Activated T-cell treated with anti-CD3 and anti-CD28 coated beads, Interleukin-2, amount 50 U/mL, for 72 hours (primary cell): ENCODE results near the gene THRSP. TPM values are rescaled to one million over a fixed set of nuclear protein-coding genes. Genes with fewer than 3 reads are reported as not detected.
"Not testable (repeated sequence)": the region's sequence is repeated elsewhere in the genome, so short reads cannot be mapped to it uniquely, and the experiment has no call there.

ENCODE experiments used
- ATAC-seq, 2 donors: fragments of 150-1000 bp; cut with Tn5 transposase; replicated peaks in 1 of 2; 2 replicates each; pipeline ENCODE4 v1.10.0; 2021; ENCODE audit warnings: moderate library complexity in 2 of 2, mild to moderate bottlenecking in 1 of 2
- DNase-seq, 2 donors: peaks; one replicate each; pipeline ENCODE4 v3.0.0; 2021 to 2022; ENCODE audit warnings: mixed read lengths in 1 of 2
- H3K27ac Mint-ChIP-seq: one replicate; pipeline ENCODE4 v1.8.0; 2022; ENCODE audit warnings: mild to moderate bottlenecking, moderate library complexity, mixed read lengths
- H3K27me3 Mint-ChIP-seq: one replicate; pipeline ENCODE4 v1.8.0; 2022; ENCODE audit warnings: low read depth, mixed read lengths
- H3K36me3 Mint-ChIP-seq, 2 donors: one replicate each; pipeline ENCODE4 v1.8.0; 2022; ENCODE audit warnings: mixed read lengths in 2 of 2, mild to moderate bottlenecking in 1 of 2; ENCODE audit not compliant: insufficient read depth in 2 of 2
- H3K4me1 Mint-ChIP-seq: one replicate; pipeline ENCODE4 v1.8.0; 2022; ENCODE audit warnings: low read depth, mixed read lengths
- H3K4me3 Mint-ChIP-seq, 2 donors: one replicate each; pipeline ENCODE4 v1.8.0; 2022; ENCODE audit warnings: mild to moderate bottlenecking in 2 of 2, mixed read lengths in 2 of 2, moderate library complexity in 2 of 2
- H3K9me3 Mint-ChIP-seq, 2 donors: one replicate each; pipeline ENCODE4 v1.8.0; 2022; ENCODE audit warnings: mixed read lengths in 2 of 2
- total RNA-seq, 2 donors: library from RNA; stranded (reverse); gene quantifications; one replicate each; pipeline ENCODE4 v1.2.3, GENCODE V29; 2022

Gene THRSP, protein sequence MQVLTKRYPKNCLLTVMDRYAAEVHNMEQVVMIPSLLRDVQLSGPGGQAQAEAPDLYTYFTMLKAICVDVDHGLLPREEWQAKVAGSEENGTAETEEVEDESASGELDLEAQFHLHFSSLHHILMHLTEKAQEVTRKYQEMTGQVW
- not detected for total RNA-seq

DNA sequence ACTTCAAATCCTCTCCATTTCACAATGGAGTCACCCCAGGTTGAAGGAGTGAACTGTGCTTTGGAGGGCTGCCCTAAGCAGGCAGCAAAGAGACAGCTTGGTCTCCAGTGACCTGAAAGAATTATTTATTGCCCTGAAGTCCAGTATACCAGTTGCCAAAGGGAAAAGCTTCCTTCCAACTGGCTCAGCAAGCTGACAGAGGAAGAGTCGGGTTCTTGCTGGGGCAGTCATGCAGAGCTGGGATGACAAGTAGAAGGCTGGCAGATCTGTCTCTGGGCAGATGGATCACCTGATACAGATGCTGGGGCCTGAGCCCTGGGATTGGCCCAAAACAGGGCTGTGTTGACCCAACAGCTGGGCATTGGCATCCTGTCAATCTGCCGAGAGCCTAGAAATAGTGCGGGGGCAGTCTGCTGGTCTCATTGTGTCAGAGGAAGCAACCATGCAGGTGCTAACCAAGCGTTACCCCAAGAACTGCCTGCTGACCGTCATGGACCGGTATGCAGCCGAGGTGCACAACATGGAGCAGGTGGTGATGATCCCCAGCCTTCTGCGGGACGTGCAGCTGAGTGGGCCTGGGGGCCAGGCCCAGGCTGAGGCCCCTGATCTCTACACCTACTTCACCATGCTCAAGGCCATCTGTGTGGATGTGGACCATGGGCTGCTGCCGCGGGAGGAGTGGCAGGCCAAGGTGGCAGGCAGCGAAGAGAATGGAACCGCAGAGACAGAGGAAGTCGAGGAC lies at the start of gene THRSP:
Gene THRSP, plus strand, starts transcription at position 422 of the 742 bp plus-strand sequence. Its CDS starts 21 bp downstream, at position 443.
- Mint-ChIP-seq H3K27me3 (no peaks in the 10 kb centered on the region), H3K4me3 (no peak within 1 kb of the TSS), H3K4me1 (peaks cover 6% of the 10 kb centered on the region), H3K9me3 (no peaks in the 10 kb centered on the region), H3K36me3 (peaks cover 6 to 9% of the 10 kb centered on the region in 2 donors), H3K27ac (no peak within 1 kb of the TSS)
- ATAC-seq: peak in 1 of 2 donors; percentile 4
- no peak for DNase-seq

DNA sequence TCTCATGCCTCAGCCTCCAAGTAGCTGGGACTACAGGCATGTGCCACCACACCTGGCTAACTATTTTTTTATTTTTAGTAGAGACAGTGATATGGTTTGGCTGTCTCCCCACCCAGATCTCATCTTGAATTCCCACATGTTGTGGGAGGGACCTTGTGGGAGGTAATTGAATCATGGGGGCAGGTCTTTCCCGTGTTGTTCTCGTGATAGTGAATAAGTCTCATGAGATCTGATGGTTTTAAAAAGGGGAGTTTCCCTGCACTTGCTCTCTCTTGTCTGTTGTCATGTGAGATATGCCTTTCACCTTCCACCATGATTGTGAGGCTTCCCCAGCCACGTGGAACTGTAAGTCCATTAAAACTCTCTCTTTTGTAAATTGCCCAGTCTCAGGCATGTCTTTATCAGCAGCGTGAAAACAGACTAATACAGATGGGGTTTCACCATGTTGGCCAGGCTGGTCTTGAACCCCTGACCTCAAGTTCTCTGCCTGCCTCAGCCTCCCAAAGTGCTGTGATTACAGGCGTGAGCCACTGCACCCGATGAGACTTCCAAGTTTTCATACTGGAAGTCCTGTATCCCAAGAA lies 48.6 kb upstream of the THRSP start:
- not testable (repeated sequence) for H3K27me3 Mint-ChIP-seq, H3K27ac Mint-ChIP-seq, DNase-seq, H3K4me1 Mint-ChIP-seq, H3K9me3 Mint-ChIP-seq, ATAC-seq, H3K4me3 Mint-ChIP-seq, H3K36me3 Mint-ChIP-seq

DNA sequence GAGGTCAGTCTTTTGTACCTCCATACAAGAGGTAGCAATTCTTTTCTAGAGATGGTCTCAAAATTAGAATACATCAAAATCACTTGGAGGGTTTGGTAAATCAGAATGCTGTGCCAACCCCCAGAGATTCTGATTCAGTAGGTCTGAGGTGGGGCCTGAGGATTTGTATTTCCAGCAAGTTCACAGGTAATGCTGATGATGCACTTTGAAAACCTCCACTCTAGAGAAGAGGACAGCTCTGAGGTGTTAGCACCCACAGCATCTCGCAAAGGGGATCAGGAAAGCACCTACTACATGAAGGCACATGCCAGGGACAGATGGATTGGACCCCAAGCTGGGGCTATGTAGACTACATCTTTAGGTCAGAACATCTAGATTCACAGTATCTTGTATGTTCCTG lies 47.8 kb upstream of the THRSP start:
- Mint-ChIP-seq H3K27ac (no peak overlapping the region), H3K27me3 (no peaks in the 10 kb centered on the region), H3K9me3 (no peaks in the 10 kb centered on the region), H3K36me3 (no peaks in the 10 kb centered on the region), H3K4me3 (no peak overlapping the region), H3K4me1 (no peaks in the 10 kb centered on the region)
- DNase-seq (no peak), ATAC-seq (no peak)

DNA sequence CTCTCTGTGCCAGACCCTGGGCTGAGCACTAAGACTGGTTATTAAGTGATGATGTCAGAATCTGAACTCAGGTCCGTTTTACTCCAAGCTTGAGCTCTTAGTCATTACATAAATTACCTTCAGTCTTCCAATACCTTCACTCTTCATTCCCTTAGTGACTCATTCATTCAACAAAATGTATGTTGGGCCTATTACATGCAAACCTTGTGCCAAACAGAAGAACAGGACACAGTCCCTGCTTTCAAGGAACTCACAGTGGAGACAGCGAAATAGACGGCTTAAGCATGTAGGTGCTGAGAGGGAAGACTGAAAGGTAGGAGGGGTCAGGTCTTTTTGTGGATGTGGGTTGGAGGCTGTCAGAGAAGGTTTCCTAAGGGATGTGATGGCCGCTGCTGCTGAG lies 43.9 kb upstream of the THRSP start:
- DNase-seq (no peak), ATAC-seq (no peak)
- Mint-ChIP-seq H3K27me3 (peaks cover 16% of the 10 kb centered on the region), H3K27ac (no peak overlapping the region), H3K4me1 (peaks cover 8% of the 10 kb centered on the region), H3K9me3 (no peaks in the 10 kb centered on the region), H3K36me3 (no peaks in the 10 kb centered on the region), H3K4me3 (no peak overlapping the region)

DNA sequence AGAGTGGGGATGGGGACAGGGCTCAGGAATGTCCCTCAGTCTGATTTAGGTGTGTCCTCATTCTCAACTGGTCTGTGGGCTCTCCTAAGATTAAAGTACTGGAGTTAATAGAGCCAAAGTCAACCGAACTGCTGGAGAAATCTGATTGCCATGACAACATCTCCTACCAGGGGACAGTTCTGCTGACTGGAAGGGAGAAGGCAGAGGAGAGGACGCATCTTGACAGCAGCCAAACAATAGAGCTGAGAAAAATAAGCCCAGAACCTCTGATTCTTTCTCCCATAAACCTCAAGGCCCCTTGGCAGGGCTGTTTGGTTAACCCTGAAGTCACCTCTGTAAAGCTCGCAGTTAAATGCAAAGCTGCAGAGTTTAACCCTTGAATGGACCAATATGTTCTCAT lies 43.4 kb upstream of the THRSP start:
- ATAC-seq: no peak
- H3K36me3 Mint-ChIP-seq: no peaks in the 10 kb centered on the region
- no peaks in the 10 kb centered on the region for H3K9me3 Mint-ChIP-seq
- no peak overlapping the region for H3K27ac Mint-ChIP-seq
- H3K4me3 Mint-ChIP-seq: no peak overlapping the region
- peaks cover 16% of the 10 kb centered on the region for H3K27me3 Mint-ChIP-seq
- DNase-seq: no peak
- H3K4me1 Mint-ChIP-seq: peaks cover 8% of the 10 kb centered on the region

DNA sequence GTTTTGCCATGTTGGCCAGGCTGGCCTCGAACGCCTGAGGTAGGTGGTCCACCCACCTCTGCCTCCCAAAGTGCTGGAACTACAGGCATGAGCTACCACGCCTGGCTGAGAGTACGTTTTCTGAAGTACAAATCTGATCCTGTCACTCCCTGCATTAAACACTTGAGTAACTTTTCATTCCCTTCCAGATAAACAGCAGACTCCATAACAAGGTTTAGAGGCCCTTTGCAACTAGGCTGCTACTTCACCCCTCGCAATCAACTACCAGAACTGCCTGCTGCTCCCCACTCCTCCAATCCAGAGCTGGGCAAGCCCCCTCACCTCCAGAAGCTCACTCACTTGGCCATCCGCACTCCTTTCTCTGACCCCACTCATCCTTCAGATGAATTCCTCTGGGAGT lies 42.0 kb upstream of the THRSP start:
- Mint-ChIP-seq H3K9me3 (no peaks in the 10 kb centered on the region), H3K4me3 (no peak overlapping the region), H3K27ac (no peak overlapping the region), H3K36me3 (no peaks in the 10 kb centered on the region), H3K27me3 (peaks cover 16% of the 10 kb centered on the region), H3K4me1 (peaks cover 8% of the 10 kb centered on the region)
- ATAC-seq: no peak
- DNase-seq: no peak

DNA sequence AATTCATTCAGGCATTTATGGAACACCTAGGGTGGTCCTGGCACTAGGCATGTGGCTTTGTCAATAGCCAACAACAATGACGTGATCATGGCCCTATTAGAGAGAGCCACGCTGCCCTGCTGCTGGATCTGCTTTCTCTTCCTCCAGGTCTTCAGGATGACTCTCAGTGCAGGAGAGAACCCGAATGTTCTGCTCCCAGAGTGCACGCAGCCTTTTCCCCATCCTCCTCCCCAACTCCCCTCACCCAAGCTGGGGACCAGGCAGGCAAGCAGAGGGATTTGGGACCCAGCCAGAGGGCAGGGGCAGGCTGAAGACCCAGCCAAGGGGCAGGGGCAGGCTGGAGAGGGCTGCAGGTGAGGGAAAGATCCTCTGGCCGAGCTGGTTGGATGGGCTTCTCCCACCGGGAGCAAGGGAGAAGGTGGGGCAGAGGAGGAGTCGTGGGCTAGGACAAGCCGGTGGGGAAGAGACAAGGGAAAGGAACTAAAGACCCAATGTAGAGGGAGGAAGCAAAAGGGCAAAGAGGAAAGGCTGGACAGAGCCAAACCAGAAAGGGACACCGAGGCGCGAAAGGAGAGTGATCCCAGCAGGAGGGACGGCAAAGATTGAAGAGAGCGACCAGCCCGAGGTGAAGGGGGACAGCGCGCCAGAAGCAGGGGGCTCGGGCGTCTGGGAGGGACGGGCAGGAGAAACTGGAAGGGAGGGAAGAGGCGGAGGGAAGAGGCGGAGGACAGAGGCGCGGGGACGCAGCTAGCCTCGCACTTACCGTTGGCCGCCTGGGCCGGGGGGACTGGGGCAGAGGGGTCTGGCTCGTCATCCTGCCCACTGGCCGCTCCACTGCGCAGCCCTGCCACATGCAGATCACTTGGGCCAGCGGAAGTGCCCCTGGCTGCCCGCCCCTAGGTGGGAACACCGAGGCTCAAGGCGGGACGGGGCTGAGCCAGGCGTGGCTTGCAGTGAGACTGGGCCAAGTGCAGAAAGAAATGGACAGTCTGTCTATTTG lies 41.0 kb upstream of the THRSP start, which contains the start of gene KCTD14:
Gene KCTD14, minus strand, starts transcription at position 880 of the 1,000 bp plus-strand sequence. Its CDS starts 27 bp downstream, at position 853.
- H3K4me3 Mint-ChIP-seq: no peak within 1 kb of the TSS
- peaks cover 8% of the 10 kb centered on the region for H3K4me1 Mint-ChIP-seq
- H3K36me3 Mint-ChIP-seq: no peaks in the 10 kb centered on the region
- no peak within 1 kb of the TSS for H3K27ac Mint-ChIP-seq
- peaks cover 16% of the 10 kb centered on the region for H3K27me3 Mint-ChIP-seq
- H3K9me3 Mint-ChIP-seq: no peaks in the 10 kb centered on the region
- DNase-seq (no peak), ATAC-seq (no peak)

DNA sequence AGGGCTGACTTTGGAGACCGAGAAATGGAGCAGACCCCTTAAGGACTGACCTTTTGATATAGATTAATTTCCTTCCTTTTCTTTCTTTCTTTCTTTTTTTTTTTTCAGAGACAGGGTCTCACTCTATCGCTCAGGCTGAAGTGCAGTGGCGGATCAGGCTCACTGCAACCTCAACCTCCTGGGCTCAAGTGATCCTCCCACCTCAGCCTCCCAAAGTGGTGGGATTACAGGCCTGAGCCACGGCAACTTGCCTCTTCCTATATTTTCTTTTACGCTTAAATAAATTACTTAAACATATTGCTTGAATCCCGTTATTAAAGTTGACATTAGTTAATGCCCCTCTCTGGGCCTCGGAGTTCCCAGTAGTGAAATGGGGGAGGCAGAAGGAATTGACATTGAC lies 40.2 kb upstream of the THRSP start:
- Mint-ChIP-seq H3K27ac (no peak overlapping the region), H3K4me3 (no peak overlapping the region), H3K4me1 (peaks cover 8% of the 10 kb centered on the region), H3K9me3 (no peaks in the 10 kb centered on the region), H3K36me3 (no peaks in the 10 kb centered on the region), H3K27me3 (peaks cover 16% of the 10 kb centered on the region)
- no peak for ATAC-seq
- no peak for DNase-seq

DNA sequence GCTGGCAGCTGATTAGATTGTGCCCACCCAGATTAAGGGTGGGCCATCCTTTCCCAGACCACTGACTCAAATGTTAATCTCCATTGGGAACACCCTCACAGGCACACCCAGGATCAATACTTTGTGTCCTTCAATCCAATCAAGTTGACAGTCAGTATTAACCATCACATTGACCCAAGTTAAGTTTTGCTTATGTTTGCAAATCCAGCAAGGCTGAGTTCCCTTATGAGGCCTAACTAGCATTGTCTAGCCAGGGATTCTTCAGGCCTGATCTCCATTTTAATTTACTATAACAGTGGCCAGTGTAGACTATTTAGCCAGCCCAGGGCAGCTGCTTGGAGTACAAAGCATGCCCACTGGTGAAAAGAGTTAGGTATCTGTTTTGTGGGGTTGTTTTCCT lies 38.3 kb upstream of the THRSP start:
- Mint-ChIP-seq H3K27me3 (peaks cover 16% of the 10 kb centered on the region), H3K4me1 (peaks cover 8% of the 10 kb centered on the region), H3K36me3 (no peaks in the 10 kb centered on the region), H3K9me3 (no peaks in the 10 kb centered on the region), H3K27ac (no peak overlapping the region), H3K4me3 (no peak overlapping the region)
- DNase-seq: no peak
- no peak for ATAC-seq

DNA sequence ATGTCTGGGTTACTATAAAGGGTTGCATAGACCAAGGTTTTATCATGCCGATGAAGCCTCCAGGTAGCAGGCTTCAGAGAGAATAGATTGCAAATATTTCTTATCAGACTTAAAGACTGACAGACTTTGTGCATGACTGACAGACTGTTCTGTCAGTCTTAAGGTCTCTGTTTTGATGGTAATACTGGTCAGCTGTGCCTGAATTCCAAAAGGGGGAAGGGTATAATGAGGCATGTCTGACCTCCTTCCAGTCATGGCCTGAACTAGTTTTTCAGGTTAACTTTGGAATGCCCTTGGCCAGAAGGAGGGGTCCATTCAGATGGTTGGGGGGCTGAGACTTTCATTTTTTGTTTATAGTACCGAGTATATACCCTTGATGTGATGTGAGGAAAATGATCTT lies 35.9 kb upstream of the THRSP start:
- DNase-seq: no peak
- H3K4me3 Mint-ChIP-seq: no peak overlapping the region

DNA sequence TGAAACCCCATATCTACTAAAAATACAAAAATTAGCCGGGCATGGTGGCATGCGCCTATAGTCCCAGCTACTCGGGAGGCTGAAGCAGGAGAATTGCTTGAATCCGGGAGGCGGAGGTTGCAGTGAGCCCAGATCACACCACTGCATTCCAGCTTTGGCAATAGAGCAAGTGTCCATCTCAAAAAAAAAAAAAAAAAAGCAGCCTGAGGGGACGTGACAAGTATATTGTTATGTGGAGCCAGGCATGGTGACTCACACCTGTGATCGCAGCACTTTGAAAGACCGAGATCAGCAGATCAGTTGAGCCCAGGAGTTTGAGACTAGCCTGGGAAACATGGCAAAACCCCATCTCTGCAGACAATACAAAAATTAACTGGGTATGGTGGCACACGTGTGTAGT lies 35.2 kb upstream of the THRSP start:
- H3K4me1 Mint-ChIP-seq, H3K36me3 Mint-ChIP-seq, H3K9me3 Mint-ChIP-seq, ATAC-seq, H3K27ac Mint-ChIP-seq, H3K27me3 Mint-ChIP-seq, DNase-seq, H3K4me3 Mint-ChIP-seq: not testable (repeated sequence)

More for the DNA sequence above, 35.9 kb upstream of the THRSP start:
- peaks cover 3% of the 10 kb centered on the region for H3K27me3 Mint-ChIP-seq
- peaks cover 2% of the 10 kb centered on the region for H3K4me1 Mint-ChIP-seq
- ATAC-seq: no peak
- H3K9me3 Mint-ChIP-seq: no peaks in the 10 kb centered on the region
- no peak overlapping the region for H3K27ac Mint-ChIP-seq
- no peaks in the 10 kb centered on the region for H3K36me3 Mint-ChIP-seq

DNA sequence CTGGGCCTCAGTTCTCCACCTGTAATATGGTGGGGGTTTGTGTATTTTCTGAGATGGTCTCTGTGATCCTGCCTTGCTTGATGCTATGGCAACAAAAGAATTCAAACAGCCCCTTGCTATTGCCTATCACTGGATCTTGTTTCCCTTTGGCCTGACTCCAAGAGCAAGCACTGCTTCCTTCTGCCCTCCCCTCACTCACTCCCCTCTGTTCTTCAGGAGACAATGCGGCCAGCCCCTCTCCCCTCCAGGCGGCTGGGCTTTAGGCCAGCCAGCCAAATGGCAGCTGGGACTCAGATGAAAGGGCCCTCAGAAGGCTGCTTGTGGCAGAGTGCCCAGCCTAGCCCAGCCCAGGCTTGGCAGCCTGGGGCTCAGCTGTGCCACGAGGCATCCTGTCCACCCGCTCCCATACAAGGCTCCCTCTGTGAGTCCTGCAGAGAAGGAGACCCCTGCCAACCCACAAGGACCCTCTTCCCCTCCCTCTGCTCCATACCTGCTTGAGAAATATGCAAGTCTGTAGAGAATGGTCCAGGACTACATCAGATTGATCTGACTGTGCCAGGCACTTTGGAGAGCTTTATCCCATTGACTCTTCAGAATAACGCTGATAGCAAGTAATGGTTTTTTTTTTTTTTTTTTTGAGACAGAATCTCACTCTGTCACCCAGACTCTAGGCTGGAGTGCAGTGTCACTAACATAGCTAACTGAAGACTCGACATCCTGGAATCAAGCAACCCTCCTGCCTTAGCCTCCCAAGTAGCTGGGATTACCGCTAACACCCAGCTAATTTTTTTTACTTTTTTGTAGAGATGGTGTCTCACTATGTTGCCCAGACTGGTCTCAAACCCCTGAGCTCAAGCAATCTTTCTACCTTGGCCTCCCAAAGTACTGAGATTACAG lies 33.0 kb upstream of the THRSP start:
- ATAC-seq: no peak
- H3K27ac Mint-ChIP-seq: no peak overlapping the region
- peaks cover 7% of the 10 kb centered on the region for H3K4me1 Mint-ChIP-seq
- DNase-seq: no peak
- no peak overlapping the region for H3K4me3 Mint-ChIP-seq
- no peaks in the 10 kb centered on the region for H3K27me3 Mint-ChIP-seq
- H3K9me3 Mint-ChIP-seq: no peaks in the 10 kb centered on the region
- no peaks in the 10 kb centered on the region for H3K36me3 Mint-ChIP-seq
